Smooth muscle cell (in vitro differentiated cells): ENCODE data around the gene PDPK1. TPM values are rescaled to one million over a fixed set of nuclear protein-coding genes. Genes with fewer than 3 reads are reported as not detected.

Experiments
- DNase-seq: peaks from one replicate; lab custom pipeline; 2025; ENCODE audit not compliant: unreplicated experiment; lab: John Stamatoyannopoulos, UW
- H2AFZ ChIP-seq: fragments of 200-600 bp; sonication (generic); 2 replicates; pipeline ENCODE4 v1.6.0; 2016; ENCODE audit warnings: antibody characterized with exemption, low read depth, mild to moderate bottlenecking
- H3F3A ChIP-seq: fragments of 200-600 bp; sonication (generic); 2 replicates; pipeline ENCODE4 v1.6.0; 2017; ENCODE audit warnings: antibody characterized with exemption, low read depth
- H3K27ac ChIP-seq: fragments of 200-600 bp; sonication (generic); 2 replicates; pipeline ENCODE4 v1.5.1; 2016; ENCODE audit warnings: low read depth, mild to moderate bottlenecking
- H3K27me3 ChIP-seq: fragments of 200-600 bp; sonication (generic); 2 replicates; pipeline ENCODE4 v1.6.1; 2016; ENCODE audit warnings: low read depth, mild to moderate bottlenecking
- H3K36me3 ChIP-seq: fragments of 200-600 bp; sonication (generic); 2 replicates; pipeline ENCODE4 v1.5.1; 2016; ENCODE audit warnings: low read depth
- H3K4me1 ChIP-seq: fragments of 200-600 bp; sonication (generic); 2 replicates; pipeline ENCODE4 v1.5.1; 2016; ENCODE audit warnings: low read depth
- H3K4me2 ChIP-seq: fragments of 200-600 bp; sonication (generic); 2 replicates; pipeline ENCODE4 v1.6.0; 2016; ENCODE audit warnings: mild to moderate bottlenecking
- H3K4me3 ChIP-seq: fragments of 200-600 bp; sonication (generic); 2 replicates; pipeline ENCODE4 v1.5.1; 2016; ENCODE audit warnings: mild to moderate bottlenecking
- H3K79me2 ChIP-seq: fragments of 200-600 bp; sonication (generic); 2 replicates; pipeline ENCODE4 v1.6.0; 2016; ENCODE audit warnings: low read depth, mild to moderate bottlenecking
- H3K9ac ChIP-seq: fragments of 200-600 bp; sonication (generic); 2 replicates; pipeline ENCODE4 v1.6.0; 2016; ENCODE audit warnings: low read depth
- H3K9me3 ChIP-seq: fragments of 200-600 bp; sonication (generic); replicated peaks from 2 replicates; pipeline ENCODE4 v1.5.1; 2016; ENCODE audit warnings: low read depth
- H4K20me1 ChIP-seq: fragments of 200-600 bp; sonication (generic); 2 replicates; pipeline ENCODE4 v1.6.0; 2016; ENCODE audit warnings: low read depth
- CTCF ChIP-seq: fragments of 200-600 bp; sonication (generic); IDR thresholded peaks from 2 replicates; pipeline ENCODE4 v1.5.1; 2017; ENCODE audit warnings: borderline replicate concordance, mild to moderate bottlenecking, antibody characterized with exemption; ENCODE audit not compliant: insufficient read depth, poor library complexity, severe bottlenecking
- WGBS: methylation state at CpG from one replicate; pipeline ENCODE4 v1.1.7; 2016; ENCODE audit warnings: low lambda C conversion rate; 5-methylcytosine and 5-hydroxymethylcytosine counted together
- polyA plus RNA-seq: library from polyadenylated mRNA; unstranded; fragments of >200 nt; fragmentation: Nextera tagmentation; extraction: Ambion mirVana; gene quantifications from 2 replicates; pipeline ENCODE4 v1.2.1, GENCODE V29; 2016
- total RNA-seq: library from RNA; depleted of rRNA; stranded (reverse); fragments of >200 nt; gene quantifications from 2 replicates; pipeline ENCODE4 v1.2.3, GENCODE V29; 2014

The PDPK1 gene
- total and polyA plus RNA-seq, 2 experiments from 2014 or later = 16.4 to 23.8 TPM

- Histone ChIP-seq H3K4me3 (no peak overlapping the region), H4K20me1 (no peaks in the 10 kb centered on the region), H3K79me2 (no peaks in the 10 kb centered on the region), H3K4me1 (no peaks in the 10 kb centered on the region), H3F3A (peaks cover 2% of the 10 kb centered on the region), H3K27me3 (no peaks in the 10 kb centered on the region), H2AFZ (no peak overlapping the region), H3K27ac (no peak overlapping the region), H3K9me3 (no peaks in the 10 kb centered on the region), H3K4me2 (no peak overlapping the region), H3K36me3 (no peaks in the 10 kb centered on the region), H3K9ac (no peak overlapping the region)
- WGBS = 94% methylated on average over 15 of the region's 15 CpGs
- DNase-seq = no peak
- no peak for TF ChIP-seq CTCF
Observed at GRCh38 chr16:2498531-2499253, 39.1 kb upstream of the PDPK1 start.

GRCh38 chr16:2499454-2499853, 38.4 kb upstream of the PDPK1 start:
- 91% methylated on average over 5 of the region's 6 CpGs for WGBS
- H3F3A ChIP-seq = peaks cover 5% of the 10 kb centered on the region
- TF ChIP-seq CTCF = no peak
- H3K9ac ChIP-seq = no peak overlapping the region
- no peak overlapping the region for H3K4me2 ChIP-seq
- H3K79me2 ChIP-seq = no peaks in the 10 kb centered on the region
- H3K4me1 ChIP-seq = no peaks in the 10 kb centered on the region
- H2AFZ ChIP-seq = no peak overlapping the region
- H3K36me3 ChIP-seq = no peaks in the 10 kb centered on the region
- H3K4me3 ChIP-seq = no peak overlapping the region
- no peaks in the 10 kb centered on the region for H3K27me3 ChIP-seq
- H3K9me3 ChIP-seq = no peaks in the 10 kb centered on the region
- no peaks in the 10 kb centered on the region for H4K20me1 ChIP-seq
- no peak for DNase-seq
- no peak overlapping the region for H3K27ac ChIP-seq

GRCh38 chr16:2499890-2500429, 37.9 kb upstream of the PDPK1 start:
- no peaks in the 10 kb centered on the region for H3K79me2 ChIP-seq
- 96% methylated on average over 26 of the region's 29 CpGs for WGBS
- H3K4me3 ChIP-seq = no peak overlapping the region
- H3K9ac ChIP-seq = no peak overlapping the region
- H4K20me1 ChIP-seq = no peaks in the 10 kb centered on the region
- no peaks in the 10 kb centered on the region for H3K4me1 ChIP-seq
- no peak overlapping the region for H2AFZ ChIP-seq
- no peak for DNase-seq
- no peaks in the 10 kb centered on the region for H3K9me3 ChIP-seq
- H3F3A ChIP-seq = peaks cover 5% of the 10 kb centered on the region
- no peaks in the 10 kb centered on the region for H3K36me3 ChIP-seq
- no peak overlapping the region for H3K27ac ChIP-seq
- no peaks in the 10 kb centered on the region for H3K27me3 ChIP-seq
- no peak for TF ChIP-seq CTCF
- no peak overlapping the region for H3K4me2 ChIP-seq

GRCh38 chr16:2500430-2500917, 37.3 kb upstream of the PDPK1 start:
- Histone ChIP-seq H3K9ac (no peak overlapping the region), H3K4me1 (no peaks in the 10 kb centered on the region), H3K9me3 (no peaks in the 10 kb centered on the region), H4K20me1 (no peaks in the 10 kb centered on the region), H3K36me3 (no peaks in the 10 kb centered on the region), H2AFZ (no peak overlapping the region), H3F3A (peaks cover 5% of the 10 kb centered on the region), H3K79me2 (no peaks in the 10 kb centered on the region), H3K27ac (no peak overlapping the region), H3K4me2 (no peak overlapping the region), H3K27me3 (no peaks in the 10 kb centered on the region), H3K4me3 (no peak overlapping the region)
- no peak for DNase-seq
- WGBS = 95% methylated on average over 17 of the region's 20 CpGs
- no peak for TF ChIP-seq CTCF
